Adrenal gland (tissue), 12 donors: Measurements from ENCODE around the gene CDH2. TPM values are rescaled to one million over a fixed set of nuclear protein-coding genes. Genes with fewer than 3 reads are reported as not detected.

Experiments
- DNase-seq, 7 donors: peaks; one replicate each; pipeline ENCODE4 v3.0.0-alpha.2; 2019 to 2020
- H3K27ac ChIP-seq, 5 donors: fragments of 200-600 bp; sonication (generic) in 4 of 5; 1 replicate in 3 of 5; 2 replicates in 2 of 5; pipeline versions ENCODE4 v1.5.1 to v1.8.0; 2016 to 2020; ENCODE audit warnings: mild to moderate bottlenecking in 1 of 5
- H3K27me3 ChIP-seq: fragments of 200-600 bp; 2 replicates; pipeline ENCODE4 v1.8.0; 2021
- H3K36me3 ChIP-seq, 2 donors: fragments of 200-600 bp; replicated peaks in 1 of 2; 1 replicate in 1 of 2; 2 replicates in 1 of 2; pipeline versions ENCODE4 v1.5.1 to v1.8.0; 2018 to 2022
- H3K4me1 ChIP-seq, 2 donors: fragments of 200-600 bp; replicated peaks in 1 of 2; 1 replicate in 1 of 2; 2 replicates in 1 of 2; pipeline versions ENCODE4 v1.5.1 to v1.8.0; 2018 to 2021
- H3K4me3 ChIP-seq, 4 donors: fragments of 200-600 bp; sonication (generic) in 3 of 4; one replicate each; pipeline ENCODE4 v1.5.1; 2016 to 2018
- H3K9me3 ChIP-seq, 3 donors: fragments of 200-600 bp; sonication (generic) in 1 of 3; replicated peaks in 1 of 3; 1 replicate in 2 of 3; 2 replicates in 1 of 3; pipeline versions ENCODE4 v1.5.1 to v1.8.0; 2016 to 2021
- CTCF ChIP-seq, 6 experiments: fragments of 450-650 bp in 4 of 6; fragments of 200-600 bp in 2 of 6; sonication (generic) in 1 of 6; IDR thresholded peaks; 1 replicate in 5 of 6; 2 replicates in 1 of 6; pipeline versions ENCODE4 v1.5.1 to v1.8.0; 2016 to 2021; ENCODE audit warnings: antibody characterized with exemption in 6 of 6, mild to moderate bottlenecking in 2 of 6, moderate library complexity in 1 of 6
- POLR2A ChIP-seq, 2 donors: fragments of 450-650 bp; IDR thresholded peaks; one replicate each; pipeline ENCODE4 v1.6.1; 2017; ENCODE audit warnings: antibody characterized with exemption in 2 of 2, mild to moderate bottlenecking in 2 of 2, moderate library complexity in 1 of 2
- WGBS, 4 donors: extraction: QIAGEN DNeasy Blood & Tissue Kit in 2 of 4; methylation state at CpG; one replicate each; pipeline versions ENCODE4 v1.1.5 to v1.1.7; 2013 to 2017; 5-methylcytosine and 5-hydroxymethylcytosine counted together
- intact Hi-C, 2 donors: fragments of 100-400 bp; cut with DNase I; formaldehyde crosslinking; loops; one replicate each; pipeline versions ENCODE4 v1.14.1 to v1.15.0; 2022 to 2023
- polyA plus RNA-seq, 3 donors: library from polyadenylated mRNA; stranded (reverse); fragments of 200-250 nt in 2 of 3; fragments of 350-450 nt in 1 of 3; fragmentation: Illumina TruSeq in 1 of 3; extraction: RNeasy Lipid Tissue Mini Kit (QIAGEN cat#74804) in 1 of 3; gene quantifications; one replicate each; pipeline ENCODE4 v1.2.3, GENCODE V29; 2013 to 2014
- total RNA-seq, 9 donors: library from RNA; depleted of rRNA in 4 of 9; stranded (reverse); fragments of >200 nt in 4 of 9; fragments of 120-200 nt in 1 of 9; fragmentation: NEBNext Ultra II Directional in 1 of 9; extraction: Animal tissue kit (Norgen Biotek cat#: 25700) in 1 of 9; gene quantifications; one replicate each; pipeline versions ENCODE4 v1.1.0 to v1.2.4, GENCODE V29; 2013 to 2023
- donor health status: healthy with polysubstance abuse.
- donor health status: Bipolar disorder and iron deficiency.
- donor health status: DM: yes; HTN: yes; CAD: no.
- donor health status: DM: no; HTN: no; CAD: no.
- donor health status: DM: no; HTN: no; CAD: no.
- donor health status: DM: yes; HTN: yes; CAD: no.

Gene CDH2
- total and polyA plus RNA-seq, 12 donors = 13.9 to 305 (median 129) TPM

GRCh38 chr18:28050545-28050944, 126.4 kb downstream of the CDH2 start:
- Histone ChIP-seq H3K36me3 (no peaks in the 10 kb centered on the region), H3K27ac (no peak overlapping the region), H3K27me3 (no peaks in the 10 kb centered on the region), H3K4me1 (peaks cover 0 to 2% of the 10 kb centered on the region in 2 donors), H3K9me3 (no peaks in the 10 kb centered on the region), H3K4me3 (no peak overlapping the region)
- TF ChIP-seq CTCF (IDR thresholded peaks at IDR 0.05) = no peak
- no peak for TF ChIP-seq POLR2A (IDR thresholded peaks at IDR 0.05)
- intact Hi-C loops = no loop called here
- no peak for DNase-seq

- H3K4me1 ChIP-seq = peaks cover 0 to 7% of the 10 kb centered on the region in 2 donors
- intact Hi-C loops = no loop called here
- H3K4me3 ChIP-seq = no peak overlapping the region
Measured at GRCh38 chr18:28048612-28049011, 128.3 kb downstream of the CDH2 start.

GRCh38 chr18:28045880-28046279, 131.1 kb downstream of the CDH2 start:
- no peak for DNase-seq
- TF ChIP-seq POLR2A (IDR thresholded peaks at IDR 0.05) = no peak
- no peak for TF ChIP-seq CTCF (IDR thresholded peaks at IDR 0.05)
- Histone ChIP-seq H3K4me3 (no peak overlapping the region), H3K4me1 (peaks cover 0 to 15% of the 10 kb centered on the region in 2 donors), H3K27me3 (no peaks in the 10 kb centered on the region), H3K36me3 (no peaks in the 10 kb centered on the region), H3K9me3 (no peaks in the 10 kb centered on the region), H3K27ac (no peak overlapping the region)
- 89 to 95% (median 90%) methylated on average over 3 of the region's 3 CpGs for WGBS, 4 donors
- intact Hi-C loops = no loop called here

More at GRCh38 chr18:28048612-28049011, 128.3 kb downstream of the CDH2 start:
- no peak overlapping the region for H3K27ac ChIP-seq
- WGBS, 4 donors = 64 to 84% (median 81%) methylated on average over 2 of the region's 2 CpGs
- H3K9me3 ChIP-seq = no peaks in the 10 kb centered on the region
- no peaks in the 10 kb centered on the region for H3K36me3 ChIP-seq
- H3K27me3 ChIP-seq = no peaks in the 10 kb centered on the region
- no peak for TF ChIP-seq POLR2A (IDR thresholded peaks at IDR 0.05)
- TF ChIP-seq CTCF (IDR thresholded peaks at IDR 0.05) = no peak
- no peak for DNase-seq

GRCh38 chr18:28045176-28045810, 131.6 kb downstream of the CDH2 start:
- Histone ChIP-seq H3K36me3 (no peaks in the 10 kb centered on the region), H3K27me3 (no peaks in the 10 kb centered on the region), H3K9me3 (no peaks in the 10 kb centered on the region), H3K4me3 (no peak overlapping the region), H3K27ac (no peak overlapping the region), H3K4me1 (peaks cover 0 to 20% of the 10 kb centered on the region in 2 donors)
- TF ChIP-seq POLR2A (IDR thresholded peaks at IDR 0.05) (no peak), CTCF (IDR thresholded peaks at IDR 0.05) (no peak)
- intact Hi-C loops = no loop called here
- DNase-seq = peak in 1 of 7 donors; percentile 14
- WGBS, 4 donors = 58 to 80% (median 67%) methylated on average over 3 of the region's 3 CpGs
